IMR-90 (cell line): Measurements from ENCODE around the gene DPPA5. TPM values are rescaled to one million over a fixed set of nuclear protein-coding genes. Genes with fewer than 3 reads are reported as not detected.

Source experiments
- ATAC-seq: fragments of 200-7000 bp; cut with Tn5 transposase; 2 replicates; pipeline ENCODE4 v1.9.1; 2020; ENCODE audit warnings: low read depth, mild to moderate bottlenecking, moderate library complexity
- BruUV-seq: library from RNA; stranded (reverse); fragments of 400-500 nt; replicated peaks from 2 replicates; lab custom pipeline; 2021; lab: Mats Ljungman, UMichigan
- CTCF ChIA-PET: fragments of 300-600 bp; formaldehyde crosslinking; extraction: SDS; loops from one replicate; lab custom pipeline; 2021; ENCODE audit warnings: antibody characterized with exemption; lab: Yijun Ruan, JAX
- POLR2A ChIA-PET: fragments of 300-600 bp; sonication (Branson Sonifier 250); formaldehyde crosslinking; loops from one replicate; lab custom pipeline; 2022; ENCODE audit warnings: antibody characterized with exemption; ENCODE audit not compliant: unreplicated experiment; lab: Charles Lee
- DNase-seq: peaks from one replicate; pipeline ENCODE4 v3.0.0; 2013
- H2AFZ ChIP-seq: replicated peaks from 2 replicates; pipeline ENCODE3; 2013; ENCODE audit warnings: low read length, mild to moderate bottlenecking; ENCODE audit not compliant: poor library complexity
- H2AK5ac ChIP-seq: 2 replicates; pipeline ENCODE4 v1.6.1; 2013; ENCODE audit warnings: low read depth, low read length, inconsistent platforms
- H2AK9ac ChIP-seq: replicated peaks from 2 replicates; pipeline ENCODE3; 2013; ENCODE audit warnings: mild to moderate bottlenecking, low read depth, low read length, moderate library complexity; ENCODE audit not compliant: poor library complexity
- H2BK120ac ChIP-seq: 2 replicates; pipeline ENCODE4 v1.6.1; 2013; ENCODE audit warnings: low read depth, low read length, inconsistent platforms
- H2BK15ac ChIP-seq: 3 replicates; pipeline ENCODE4 v1.6.1; 2013; ENCODE audit warnings: low read depth, low read length, inconsistent platforms
- H2BK20ac ChIP-seq: 2 replicates; pipeline ENCODE4 v1.6.1; 2013; ENCODE audit warnings: low read depth, mild to moderate bottlenecking, inconsistent platforms, low read length, moderate library complexity
- H2BK5ac ChIP-seq: 2 replicates; pipeline ENCODE4 v1.6.1; 2013; ENCODE audit warnings: mild to moderate bottlenecking, low read depth, low read length, inconsistent platforms; ENCODE audit not compliant: poor library complexity, severe bottlenecking
- H3K14ac ChIP-seq: replicated peaks from 2 replicates; pipeline ENCODE4 v1.6.1; 2013; ENCODE audit warnings: low read depth, low read length, inconsistent platforms
- H3K18ac ChIP-seq: 2 replicates; pipeline ENCODE4 v1.6.1; 2013; ENCODE audit warnings: low read depth, low read length, control low read depth
- H3K23ac ChIP-seq: 2 replicates; pipeline ENCODE4 v1.6.1; 2013; ENCODE audit warnings: low read depth, low read length, inconsistent platforms
- H3K27ac ChIP-seq: 2 replicates; pipeline ENCODE4 v1.5.1; 2013; ENCODE audit warnings: mild to moderate bottlenecking, control low read depth, low read length; ENCODE audit not compliant: insufficient read depth
- H3K27me3 ChIP-seq: 2 replicates; pipeline ENCODE4 v1.6.1; 2013; ENCODE audit warnings: low read length; ENCODE audit not compliant: control insufficient read depth, insufficient read depth
- H3K36me3 ChIP-seq: 2 replicates; pipeline ENCODE4 v1.6.1; 2013; ENCODE audit warnings: low read length, mixed read lengths; ENCODE audit not compliant: control insufficient read depth, insufficient read depth
- H3K4ac ChIP-seq: 2 replicates; pipeline ENCODE4 v1.6.1; 2013; ENCODE audit warnings: low read depth, low read length, inconsistent platforms
- H3K4me1 ChIP-seq: 2 replicates; pipeline ENCODE4 v1.6.1; 2013; ENCODE audit warnings: low read length, mixed read lengths; ENCODE audit not compliant: control insufficient read depth, insufficient read depth
- H3K4me2 ChIP-seq: 2 replicates; pipeline ENCODE4 v1.6.1; 2013; ENCODE audit warnings: low read depth, mild to moderate bottlenecking, control low read depth, low read length, moderate library complexity
- H3K4me3 ChIP-seq: 2 replicates; pipeline ENCODE4 v1.5.1; 2013; ENCODE audit warnings: low read depth, mild to moderate bottlenecking, control low read depth, low read length, moderate library complexity; ENCODE audit not compliant: insufficient read depth
- H3K56ac ChIP-seq: 2 replicates; pipeline ENCODE4 v1.6.1; 2013; ENCODE audit warnings: low read length, inconsistent platforms; ENCODE audit not compliant: insufficient read depth; ENCODE audit errors: extremely low read depth
- H3K79me1 ChIP-seq, 2 experiments: 2 replicates each; pipeline ENCODE4 v1.6.1; 2013; ENCODE audit warnings: low read length in 2 of 2, inconsistent platforms in 1 of 2, low read depth in 1 of 2
- H3K9ac ChIP-seq: 2 replicates; pipeline ENCODE4 v1.6.1; 2013; ENCODE audit warnings: low read depth, low read length, control low read depth
- H3K9me1 ChIP-seq: 2 replicates; pipeline ENCODE4 v1.6.1; 2013; ENCODE audit warnings: low read length, inconsistent platforms; ENCODE audit not compliant: insufficient read depth
- H3K9me3 ChIP-seq: 2 replicates; pipeline ENCODE4 v1.6.1; 2013; ENCODE audit warnings: low read length; ENCODE audit not compliant: control insufficient read depth, insufficient read depth
- H4K20me1 ChIP-seq: 2 replicates; pipeline ENCODE4 v1.6.1; 2013; ENCODE audit warnings: low read length, inconsistent platforms; ENCODE audit not compliant: insufficient read depth
- H4K5ac ChIP-seq: 2 replicates; pipeline ENCODE4 v1.6.1; 2013; ENCODE audit warnings: mild to moderate bottlenecking, low read depth, low read length, control low read depth
- H4K8ac ChIP-seq, 2 experiments: 2 replicates each; pipeline ENCODE4 v1.6.1; 2013; ENCODE audit warnings: low read depth in 2 of 2, low read length in 2 of 2, control low read depth in 1 of 2, inconsistent platforms in 1 of 2
- H4K91ac ChIP-seq: 2 replicates; pipeline ENCODE4 v1.6.1; 2013; ENCODE audit warnings: low read depth, low read length, inconsistent platforms; ENCODE audit not compliant: insufficient read depth
- BHLHE40 ChIP-seq: fragments of 150-350 bp; IDR thresholded peaks from 2 replicates; pipeline ENCODE4 v1.6.1; 2016; ENCODE audit warnings: mild to moderate bottlenecking, low read depth, low read length
- CEBPB ChIP-seq: IDR thresholded peaks from 2 replicates; pipeline ENCODE4 v1.6.1; 2012; ENCODE audit warnings: low read depth, low read length, improper control_type of control experiment
- CHD1 ChIP-seq: IDR thresholded peaks from 2 replicates; pipeline ENCODE4 v1.6.1; 2012; ENCODE audit warnings: low read depth, low read length, improper control_type of control experiment
- CTCF ChIP-seq: conservative IDR thresholded peaks from 2 replicates; pipeline ENCODE4 v1.5.1; 2012; ENCODE audit warnings: mild to moderate bottlenecking, low read depth, low read length, improper control_type of control experiment
- ELK1 ChIP-seq: fragments of 150-350 bp; IDR thresholded peaks from 2 replicates; pipeline ENCODE4 v1.6.1; 2016; ENCODE audit warnings: low read depth, mild to moderate bottlenecking, low read length, moderate library complexity, borderline replicate concordance
- FOS ChIP-seq: fragments of 150-350 bp; IDR thresholded peaks from 2 replicates; pipeline ENCODE4 v1.6.1; 2016; ENCODE audit warnings: low read depth, low read length
- MAFK ChIP-seq: IDR thresholded peaks from 2 replicates; pipeline ENCODE4 v1.6.1; 2012; ENCODE audit warnings: low read depth, low read length, improper control_type of control experiment
- MAZ ChIP-seq: IDR thresholded peaks from 2 replicates; pipeline ENCODE4 v1.6.1; 2012; ENCODE audit warnings: low read depth, mild to moderate bottlenecking, low read length, improper control_type of control experiment, moderate library complexity, borderline replicate concordance
- MXI1 ChIP-seq: IDR thresholded peaks from 2 replicates; pipeline ENCODE4 v1.6.1; 2012; ENCODE audit warnings: low read depth, mild to moderate bottlenecking, low read length, moderate library complexity, borderline replicate concordance
- NFE2L2 ChIP-seq: fragments of 150-350 bp; IDR thresholded peaks from 2 replicates; pipeline ENCODE4 v1.6.1; 2016; ENCODE audit warnings: low read depth, mild to moderate bottlenecking, low read length
- POLR2A ChIP-seq: IDR thresholded peaks from 2 replicates; pipeline ENCODE4 v1.6.1; 2012; ENCODE audit warnings: mild to moderate bottlenecking, low read depth, low read length
- RAD21 ChIP-seq: IDR thresholded peaks from 2 replicates; pipeline ENCODE4 v1.6.1; 2012; ENCODE audit warnings: low read length, improper control_type of control experiment
- RCOR1 ChIP-seq: IDR thresholded peaks from 2 replicates; pipeline ENCODE4 v1.6.1; 2012; ENCODE audit warnings: mild to moderate bottlenecking, low read length, improper control_type of control experiment; ENCODE audit not compliant: insufficient replicate concordance
- RFX5 ChIP-seq: IDR thresholded peaks from 2 replicates; pipeline ENCODE4 v1.8.0; 2012; ENCODE audit warnings: low read depth, mild to moderate bottlenecking, low read length, moderate library complexity
- SMC3 ChIP-seq: fragments of 150-350 bp; IDR thresholded peaks from 2 replicates; pipeline ENCODE4 v1.6.1; 2016; ENCODE audit warnings: low read depth, mild to moderate bottlenecking, antibody characterized with exemption, low read length, moderate library complexity
- USF2 ChIP-seq: fragments of 150-350 bp; IDR thresholded peaks from 2 replicates; pipeline ENCODE4 v1.6.1; 2017; ENCODE audit warnings: mild to moderate bottlenecking, antibody characterized with exemption, low read length, low read depth
- WGBS, 2 experiments: methylation state at CpG; one replicate each; pipeline versions ENCODE4 v1.1.5 to v1.1.7; 2013; ENCODE audit warnings: missing lambda C conversion rate in 2 of 2; ENCODE audit not compliant: insufficient read length in 1 of 2; ENCODE audit errors: extremely low coverage in 2 of 2; 5-methylcytosine and 5-hydroxymethylcytosine counted together
- dilution Hi-C: fragments of 300-500 bp; cut with HindIII; formaldehyde crosslinking; loops from one replicate; pipeline ENCODE4 v1.14.3; 2018; ENCODE audit warnings: low sequenced_read_pairs; ENCODE audit not compliant: unreplicated experiment
- in situ Hi-C: fragments of 300-500 bp; cut with MboI; formaldehyde crosslinking; loops from 3 replicates; pipeline ENCODE4 v1.14.3; 2019; ENCODE audit warnings: low sequenced_read_pairs, inconsistent platforms, mixed read lengths
- intact Hi-C: fragments of 100-400 bp; cut with micrococcal nuclease; formaldehyde crosslinking; loops from 2 replicates; pipeline ENCODE4 v1.10.0; 2022
- polyA plus RNA-seq, 3 experiments: library from polyadenylated mRNA; depleted of rRNA; stranded (reverse); fragments of >200 nt; gene quantifications; 2 replicates each; pipeline ENCODE4 v1.2.3, GENCODE V29; 2012; ENCODE audit warnings: low replicate concordance in 1 of 3
- total RNA-seq: library from RNA; depleted of rRNA; stranded (reverse); fragments of >200 nt; gene quantifications from 2 replicates; pipeline ENCODE4 v1.2.3, GENCODE V29; 2012

DPPA5 gene
- total and polyA plus RNA-seq, 2 of the 4 experiments (the other 2 are of a cell fraction), result not detected

- Histone ChIP-seq H3K9me3 (peaks cover 3% of the 10 kb centered on the region; the same call in 1 of the 2 replicates), H4K5ac (no peak overlapping the region), H3K9ac (no peak overlapping the region), H3K36me3 (no peaks in the 10 kb centered on the region), H2BK5ac (no peak overlapping the region), H3K14ac (no peak overlapping the region), H3K4me2 (no peak overlapping the region), H2BK120ac (no peak overlapping the region), H2AK9ac (no peak overlapping the region), H3K79me1 (no peaks in the 10 kb centered on the region), H3K27me3 (no peaks in the 10 kb centered on the region), H3K56ac (no peak overlapping the region), H3K4me3 (no peak overlapping the region), H3K9me1 (no peaks in the 10 kb centered on the region; the same call in 1 of the 2 replicates), H4K20me1 (no peaks in the 10 kb centered on the region), H3K4me1 (no peaks in the 10 kb centered on the region), H4K91ac (no peak overlapping the region), H3K23ac (no peak overlapping the region), H3K27ac (no peak overlapping the region), H2AK5ac (no peak overlapping the region), H4K8ac (no peak overlapping the region), H2BK15ac (no peak overlapping the region), H3K18ac (no peak overlapping the region), H2BK20ac (no peak overlapping the region), H2AFZ (no peak overlapping the region), H3K4ac (no peak overlapping the region)
- ChIA-PET CTCF (interaction anchor here (0.6 kb wide), 1 partner anchor 28 kb away, joined by 4 read pairs; no protein-coding TSS in a partner anchor), POLR2A (no interaction called here)
- no peak for DNase-seq
- no peak for ATAC-seq
- in situ Hi-C loops (no loop called here), intact Hi-C loops (no loop called here), dilution Hi-C loops (no loop called here)
- BruUV-seq, result no TSS peak
- no peak for TF ChIP-seq FOS
- TF ChIP-seq RCOR1, result no peak
- TF ChIP-seq NFE2L2, result no peak
- TF ChIP-seq CTCF, result no peak
- no peak for TF ChIP-seq CHD1
- no peak for TF ChIP-seq MAZ
- TF ChIP-seq BHLHE40, result no peak
- TF ChIP-seq USF2, result no peak
- no peak for TF ChIP-seq RAD21
- TF ChIP-seq MAFK, result no peak
- no peak for TF ChIP-seq SMC3
- TF ChIP-seq RFX5, result no peak
- no peak for TF ChIP-seq MXI1
- no peak for TF ChIP-seq ELK1
- TF ChIP-seq CEBPB, result no peak
- TF ChIP-seq POLR2A, result no peak
- no CpG with 5 or more reads among the region's 2 CpGs for WGBS, 2 experiments
These were observed 30.8 kb downstream of the DPPA5 start for GRCh38 chr6:73323323-73323722.
